Mesenchymal stem cell (in vitro differentiated cells and primary cell): Measurements from ENCODE around the gene SP3.
"Not testable (repeated sequence)": the region's sequence is repeated elsewhere in the genome, so short reads cannot be mapped to it uniquely, and the experiment has no call there.

Source experiments
- DNase-seq: peaks from one replicate; pipeline ENCODE4 v3.0.0-alpha.2; 2013
- H2AFZ ChIP-seq: one replicate; pipeline ENCODE4 v1.6.1; 2013; ENCODE audit warnings: low read depth, mild to moderate bottlenecking, control low read depth, inconsistent platforms, low read length, moderate library complexity
- H2AK5ac ChIP-seq: 2 replicates; pipeline ENCODE4 v1.6.1; 2013; ENCODE audit warnings: low read length, moderate library complexity, mild to moderate bottlenecking, inconsistent platforms; ENCODE audit not compliant: severe bottlenecking
- H2BK120ac ChIP-seq: one replicate; pipeline ENCODE4 v1.6.1; 2013; ENCODE audit warnings: low read depth, mild to moderate bottlenecking, inconsistent platforms, low read length, moderate library complexity
- H2BK12ac ChIP-seq, 2 experiments: one replicate each; pipeline ENCODE4 v1.6.1; 2013; ENCODE audit warnings: inconsistent platforms in 2 of 2, low read length in 2 of 2, mild to moderate bottlenecking in 2 of 2, moderate library complexity in 2 of 2, control low read depth in 1 of 2
- H2BK15ac ChIP-seq: one replicate; pipeline ENCODE4 v1.6.1; 2013; ENCODE audit warnings: mild to moderate bottlenecking, low read depth, inconsistent platforms; ENCODE audit not compliant: poor library complexity, severe bottlenecking
- H2BK5ac ChIP-seq: 2 replicates; pipeline ENCODE4 v1.6.1; 2013; ENCODE audit warnings: low read depth, mild to moderate bottlenecking, low read length, control low read depth, inconsistent platforms; ENCODE audit not compliant: poor library complexity, severe bottlenecking
- H3K14ac ChIP-seq, 2 experiments: one replicate each; pipeline ENCODE4 v1.6.1; 2013; ENCODE audit warnings: inconsistent platforms in 2 of 2, low read length in 2 of 2, control low read depth in 1 of 2, mild to moderate bottlenecking in 1 of 2, moderate library complexity in 1 of 2
- H3K18ac ChIP-seq, 2 experiments: one replicate each; pipeline ENCODE4 v1.6.1; 2013; ENCODE audit warnings: inconsistent platforms in 2 of 2, low read length in 2 of 2, control low read depth in 1 of 2, low read depth in 1 of 2, mild to moderate bottlenecking in 1 of 2
- H3K23ac ChIP-seq, 2 experiments: one replicate each; pipeline ENCODE4 v1.6.1; 2013; ENCODE audit warnings: inconsistent platforms in 2 of 2, low read length in 2 of 2, mild to moderate bottlenecking in 2 of 2, moderate library complexity in 2 of 2, control low read depth in 1 of 2
- H3K27ac ChIP-seq: 2 replicates; pipeline ENCODE4 v1.5.1; 2013; ENCODE audit warnings: mild to moderate bottlenecking, moderate library complexity, low read length, control low read depth, inconsistent platforms; ENCODE audit not compliant: poor library complexity, severe bottlenecking
- H3K27me3 ChIP-seq, 2 experiments: 2 replicates each; pipeline versions ENCODE4 v1.6.1 to v1.7.0; 2013; ENCODE audit warnings: low read length in 2 of 2, mild to moderate bottlenecking in 2 of 2, moderate library complexity in 2 of 2, control low read depth in 1 of 2, inconsistent platforms in 1 of 2; ENCODE audit not compliant: control insufficient read depth in 1 of 2, insufficient read depth in 1 of 2
- H3K36me3 ChIP-seq, 2 experiments: 2 replicates each; pipeline versions ENCODE4 v1.6.1 to v1.7.0; 2013; ENCODE audit warnings: low read length in 2 of 2, control low read depth in 1 of 2, inconsistent platforms in 1 of 2, low read depth in 1 of 2, mild to moderate bottlenecking in 1 of 2; ENCODE audit not compliant: insufficient read depth in 2 of 2, control insufficient read depth in 1 of 2
- H3K4ac ChIP-seq, 2 experiments: one replicate each; pipeline ENCODE4 v1.6.1; 2013; ENCODE audit warnings: inconsistent platforms in 2 of 2, low read length in 2 of 2, mild to moderate bottlenecking in 2 of 2, moderate library complexity in 2 of 2, control low read depth in 1 of 2, low read depth in 1 of 2
- H3K4me1 ChIP-seq: 2 replicates; pipeline ENCODE4 v1.6.1; 2013; ENCODE audit warnings: low read depth, low read length, control low read depth; ENCODE audit not compliant: control insufficient read depth, insufficient read depth
- H3K4me2 ChIP-seq: 2 replicates; pipeline ENCODE4 v1.6.1; 2013; ENCODE audit warnings: low read length, mild to moderate bottlenecking, inconsistent platforms; ENCODE audit not compliant: poor library complexity, severe bottlenecking
- H3K4me3 ChIP-seq, 2 experiments: 2 replicates each; pipeline versions ENCODE4 v1.5.1 to v1.7.0; 2013; ENCODE audit warnings: low read length in 2 of 2, mild to moderate bottlenecking in 2 of 2, control low read depth in 1 of 2, low read depth in 1 of 2; ENCODE audit not compliant: insufficient read depth in 1 of 2
- H3K79me1 ChIP-seq: replicated peaks from 2 replicates; pipeline ENCODE4 v1.6.1; 2013; ENCODE audit warnings: mild to moderate bottlenecking, control low read depth, low read length, inconsistent platforms; ENCODE audit not compliant: poor library complexity, severe bottlenecking
- H3K9ac ChIP-seq: 2 replicates; pipeline ENCODE4 v1.7.0; 2013; ENCODE audit warnings: mild to moderate bottlenecking, low read length, moderate library complexity
- H3K9me3 ChIP-seq: 2 replicates; pipeline ENCODE4 v1.7.0; 2013; ENCODE audit warnings: mild to moderate bottlenecking, low read length; ENCODE audit not compliant: control insufficient read depth
- H4K8ac ChIP-seq: one replicate; pipeline ENCODE4 v1.6.1; 2013; ENCODE audit warnings: inconsistent platforms, mild to moderate bottlenecking, low read length, moderate library complexity
- H4K91ac ChIP-seq: one replicate; pipeline ENCODE4 v1.6.1; 2013; ENCODE audit warnings: mild to moderate bottlenecking, low read length, inconsistent platforms
- WGBS: methylation state at CpG from one replicate; pipeline ENCODE4 v1.1.7; 2013; ENCODE audit warnings: mixed read lengths; 5-methylcytosine and 5-hydroxymethylcytosine counted together

Gene SP3

GRCh38 chr2:173896755-173897154 is 68.4 kb downstream of the SP3 start:
- no peaks in the 10 kb centered on the region for H3K9me3 ChIP-seq
- no peak overlapping the region for H4K8ac ChIP-seq
- peaks cover 1 to 10% of the 10 kb centered on the region in 2 experiments for H3K36me3 ChIP-seq
- WGBS: 100% methylated on average over 1 of the region's 2 CpGs
- no peak overlapping the region for H4K91ac ChIP-seq
- H3K79me1 ChIP-seq: peaks cover under 1% of the 10 kb centered on the region
- no peak overlapping the region for H2AFZ ChIP-seq
- H2BK15ac ChIP-seq: no peak overlapping the region
- H3K4me2 ChIP-seq: no peak overlapping the region
- H3K23ac ChIP-seq: no peak overlapping the region
- DNase-seq: no peak
- no peak overlapping the region for H3K9ac ChIP-seq
- no peak overlapping the region for H3K4ac ChIP-seq
- H2BK12ac ChIP-seq: no peak overlapping the region
- no peak overlapping the region for H3K14ac ChIP-seq
- no peak overlapping the region for H3K18ac ChIP-seq
- no peaks in the 10 kb centered on the region for H3K4me1 ChIP-seq
- H2BK5ac ChIP-seq: no peak overlapping the region
- H3K27me3 ChIP-seq: no peaks in the 10 kb centered on the region
- H3K27ac ChIP-seq: no peak overlapping the region
- no peak overlapping the region for H3K4me3 ChIP-seq
- H2AK5ac ChIP-seq: no peak overlapping the region
- H2BK120ac ChIP-seq: no peak overlapping the region

- H3K27ac ChIP-seq: no peak overlapping the region
- no peaks in the 10 kb centered on the region for H3K4me1 ChIP-seq
- no peaks in the 10 kb centered on the region for H3K27me3 ChIP-seq
- H3K9me3 ChIP-seq: peaks cover 11% of the 10 kb centered on the region
- no peak overlapping the region for H3K14ac ChIP-seq
- no peak overlapping the region for H2AFZ ChIP-seq
- no peak overlapping the region for H2AK5ac ChIP-seq
- H4K8ac ChIP-seq: no peak overlapping the region
- no peak overlapping the region for H2BK120ac ChIP-seq
- DNase-seq: no peak
- H3K79me1 ChIP-seq: no peaks in the 10 kb centered on the region
- no peak overlapping the region for H4K91ac ChIP-seq
- H3K4ac ChIP-seq: no peak overlapping the region
- H3K4me2 ChIP-seq: no peak overlapping the region
- no peak overlapping the region for H2BK5ac ChIP-seq
- H3K23ac ChIP-seq: no peak overlapping the region
- H3K18ac ChIP-seq: no peak overlapping the region
- 100% methylated on average over 2 of the region's 2 CpGs for WGBS
- no peak overlapping the region for H3K4me3 ChIP-seq
- H2BK12ac ChIP-seq: no peak overlapping the region
- no peak overlapping the region for H3K9ac ChIP-seq
- no peaks in the 10 kb centered on the region for H3K36me3 ChIP-seq
- no peak overlapping the region for H2BK15ac ChIP-seq
Observed at GRCh38 chr2:173892341-173892740, 72.8 kb downstream of the SP3 start.

GRCh38 chr2:173891315-173892037 is 73.7 kb downstream of the SP3 start:
- H3K4me2 ChIP-seq: no peak overlapping the region
- no peak overlapping the region for H2AFZ ChIP-seq
- H2BK12ac ChIP-seq: no peak overlapping the region
- no peak overlapping the region for H3K23ac ChIP-seq
- no peaks in the 10 kb centered on the region for H3K36me3 ChIP-seq
- no peak overlapping the region for H3K4ac ChIP-seq
- no peak overlapping the region for H4K8ac ChIP-seq
- no peak for DNase-seq
- H3K14ac ChIP-seq: no peak overlapping the region
- H4K91ac ChIP-seq: no peak overlapping the region
- H3K9ac ChIP-seq: no peak overlapping the region
- H2BK15ac ChIP-seq: no peak overlapping the region
- no peak overlapping the region for H2BK5ac ChIP-seq
- H3K4me1 ChIP-seq: no peaks in the 10 kb centered on the region
- H3K79me1 ChIP-seq: no peaks in the 10 kb centered on the region
- H3K4me3 ChIP-seq: no peak overlapping the region
- H3K18ac ChIP-seq: no peak overlapping the region
- H2BK120ac ChIP-seq: no peak overlapping the region
- no peaks in the 10 kb centered on the region for H3K27me3 ChIP-seq
- WGBS: 91% methylated on average over 2 of the region's 2 CpGs
- peaks cover 11% of the 10 kb centered on the region for H3K9me3 ChIP-seq
- no peak overlapping the region for H2AK5ac ChIP-seq
- no peak overlapping the region for H3K27ac ChIP-seq

GRCh38 chr2:173889464-173889863 is 75.7 kb downstream of the SP3 start:
- H3K18ac ChIP-seq, H4K8ac ChIP-seq, H3K27me3 ChIP-seq, H2BK12ac ChIP-seq, H2BK5ac ChIP-seq, H2BK120ac ChIP-seq, H3K4me3 ChIP-seq, H3K14ac ChIP-seq, H2BK15ac ChIP-seq, H3K4ac ChIP-seq, H3K23ac ChIP-seq, H3K36me3 ChIP-seq, H3K4me2 ChIP-seq, H2AK5ac ChIP-seq, H4K91ac ChIP-seq, DNase-seq, H3K27ac ChIP-seq, H3K4me1 ChIP-seq, H3K79me1 ChIP-seq, H2AFZ ChIP-seq, H3K9ac ChIP-seq: not testable (repeated sequence)
- WGBS: 97% methylated on average over 1 of the region's 1 CpG
- peaks cover 11% of the 10 kb centered on the region for H3K9me3 ChIP-seq
